GM12892 (cell line): ENCODE results near the gene TENT4A.

ENCODE experiments used
- POLR2A ChIP-seq: IDR thresholded peaks from 2 replicates; pipeline ENCODE4 v1.6.1; 2011; ENCODE audit warnings: low read depth, low read length, control low read depth
- TAF1 ChIP-seq: IDR thresholded peaks from 2 replicates; pipeline ENCODE4 v1.6.1; 2011; ENCODE audit warnings: low read depth, mild to moderate bottlenecking, control low read depth, low read length, borderline replicate concordance

DNA sequence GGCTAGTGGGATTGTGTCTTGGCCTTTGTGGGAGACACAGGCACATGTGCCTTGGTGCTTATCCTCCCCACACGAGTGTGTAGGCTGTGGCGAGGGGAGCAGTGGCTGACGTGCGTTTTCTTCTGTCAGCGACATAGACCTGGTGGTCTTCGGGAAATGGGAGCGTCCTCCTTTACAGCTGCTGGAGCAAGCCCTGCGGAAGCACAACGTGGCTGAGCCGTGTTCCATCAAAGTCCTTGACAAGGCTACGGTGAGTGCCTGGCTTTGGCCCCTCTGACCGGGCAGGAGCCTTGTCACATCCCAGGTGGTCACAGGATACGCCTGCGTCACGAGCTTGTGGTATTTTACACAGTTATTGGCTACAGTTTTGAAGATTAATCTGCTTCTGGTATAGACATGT lies 26.4 kb downstream of the TENT4A start:
- TF ChIP-seq POLR2A (no peak), TAF1 (no peak)
